Dedifferentiated amniotic fluid mesenchymal stem cell (primary cell): ENCODE data around the gene NTPCR.
"Not testable (repeated sequence)": the region's sequence is repeated elsewhere in the genome, so short reads cannot be mapped to it uniquely, and the experiment has no call there.

Source experiments
- DNase-seq: peaks from one replicate; pipeline ENCODE4 v3.0.0-alpha.2; 2016; ENCODE audit errors: extremely low spot score

Gene NTPCR

GRCh38 chr1:232950197-232951176 lies at the start of gene NTPCR:
Gene NTPCR, plus strand, starts transcription at chr1:232950611. Its CDS starts 100 bp downstream, at chr1:232950711.
- DNase-seq, result peak; percentile 94

- no peak for DNase-seq
Observed at GRCh38 chr1:232900818-232901217, 49.6 kb upstream of the NTPCR start.

- DNase-seq, result no peak
Observed at GRCh38 chr1:232901255-232901654, 49.2 kb upstream of the NTPCR start.

GRCh38 chr1:232902774-232903350 lies 47.5 kb upstream of the NTPCR start:
- no peak for DNase-seq

- DNase-seq, result no peak
Observed at GRCh38 chr1:232904131-232904530, 46.3 kb upstream of the NTPCR start.

- peak; percentile 67 for DNase-seq
Observed at GRCh38 chr1:232904566-232904965, 45.8 kb upstream of the NTPCR start.

- no peak for DNase-seq
Observed at GRCh38 chr1:232905331-232906034, 44.9 kb upstream of the NTPCR start.

- DNase-seq, result no peak
Observed at GRCh38 chr1:232906441-232906840, 44.0 kb upstream of the NTPCR start.

- DNase-seq, result no peak
Observed at GRCh38 chr1:232908831-232909230, 41.6 kb upstream of the NTPCR start.

- no peak for DNase-seq
Observed at GRCh38 chr1:232909752-232910151, 40.7 kb upstream of the NTPCR start.

- no peak for DNase-seq
Observed at GRCh38 chr1:232911027-232911599, 39.3 kb upstream of the NTPCR start.

- no peak for DNase-seq
Observed at GRCh38 chr1:232912845-232913580, 37.4 kb upstream of the NTPCR start.

GRCh38 chr1:232914271-232914670 lies 36.1 kb upstream of the NTPCR start:
- DNase-seq, result not testable (repeated sequence)

- DNase-seq, result no peak
Observed at GRCh38 chr1:232915212-232915611, 35.2 kb upstream of the NTPCR start.

GRCh38 chr1:232917053-232917452 lies 33.4 kb upstream of the NTPCR start:
- no peak for DNase-seq

- no peak for DNase-seq
Observed at GRCh38 chr1:232921381-232921780, 29.0 kb upstream of the NTPCR start.

- DNase-seq, result peak; percentile 30
Observed at GRCh38 chr1:232922485-232922884, 27.9 kb upstream of the NTPCR start.

GRCh38 chr1:232923739-232924386 lies 26.5 kb upstream of the NTPCR start:
- DNase-seq, result no peak

- no peak for DNase-seq
Observed at GRCh38 chr1:232924874-232925273, 25.5 kb upstream of the NTPCR start.

GRCh38 chr1:232925421-232926220 lies 24.8 kb upstream of the NTPCR start:
- no peak for DNase-seq
